Gastrocnemius medialis (tissue), 4 donors: ENCODE measurements around the gene RERE. TPM values are rescaled to one million over a fixed set of nuclear protein-coding genes. Genes with fewer than 3 reads are reported as not detected.

Source experiments
- ATAC-seq, 2 donors: fragments of 150-250 bp; one replicate each; pipeline ENCODE4 v1.9.1; 2016
- DNase-seq, 2 donors: peaks; one replicate each; pipeline ENCODE4 v3.0.0-alpha.2; 2019
- H3K27ac ChIP-seq, 4 donors: fragments of 200-600 bp; sonication (generic); 1 replicate in 1 of 4; 2 replicates in 3 of 4; pipeline ENCODE4 v1.5.1; 2016 to 2018; ENCODE audit warnings: mild to moderate bottlenecking in 2 of 4, moderate library complexity in 1 of 4
- H3K27me3 ChIP-seq, 3 donors: fragments of 200-600 bp; sonication (generic) in 2 of 3; 1 replicate in 1 of 3; 2 replicates in 2 of 3; pipeline versions ENCODE4 v1.5.1 to v1.6.0; 2016 to 2019; ENCODE audit warnings: mild to moderate bottlenecking in 1 of 3, moderate library complexity in 1 of 3
- H3K36me3 ChIP-seq, 2 donors: fragments of 200-600 bp; sonication (generic) in 1 of 2; one replicate each; pipeline ENCODE4 v1.5.1; 2017 to 2018
- H3K4me1 ChIP-seq, 2 donors: fragments of 200-600 bp; sonication (generic) in 1 of 2; one replicate each; pipeline ENCODE4 v1.5.1; 2016 to 2017; ENCODE audit warnings: mild to moderate bottlenecking in 2 of 2
- H3K4me3 ChIP-seq, 4 donors: fragments of 200-600 bp; sonication (generic) in 3 of 4; 1 replicate in 1 of 4; 2 replicates in 3 of 4; pipeline ENCODE4 v1.5.1; 2016 to 2019; ENCODE audit warnings: mild to moderate bottlenecking in 2 of 4
- H3K9me3 ChIP-seq, 3 donors: fragments of 200-600 bp; sonication (generic) in 2 of 3; 1 replicate in 1 of 3; 2 replicates in 2 of 3; pipeline ENCODE4 v1.5.1; 2016 to 2019
- CTCF ChIP-seq, 5 experiments: fragments of 450-650 bp in 3 of 5; fragments of 200-600 bp in 2 of 5; sonication (generic) in 2 of 5; IDR thresholded peaks in 4 of 5; conservative IDR thresholded peaks in 1 of 5; 1 replicate in 4 of 5; 2 replicates in 1 of 5; pipeline ENCODE4 v1.5.1; 2016 to 2019; ENCODE audit warnings: antibody characterized with exemption in 5 of 5, mild to moderate bottlenecking in 3 of 5, moderate library complexity in 3 of 5
- POLR2A ChIP-seq, 2 donors: fragments of 450-650 bp; IDR thresholded peaks; one replicate each; pipeline ENCODE4 v1.6.1; 2017; ENCODE audit warnings: antibody characterized with exemption in 2 of 2, mild to moderate bottlenecking in 2 of 2, moderate library complexity in 2 of 2
- in situ Hi-C, 4 donors: fragments of 200-750 bp; cut with MboI; loops; one replicate each; pipeline versions ENCODE4 v1.15.0 to v1.8.0; 2017; ENCODE audit warnings: low sequenced_read_pairs in 4 of 4
- intact Hi-C: fragments of 100-400 bp; cut with DNase I; formaldehyde crosslinking; loops from one replicate; pipeline ENCODE4 v1.15.1; 2023; ENCODE audit warnings: low total_unique reads
- total RNA-seq, 4 donors: library from RNA; depleted of rRNA; stranded (reverse); fragments of >200 nt; gene quantifications; one replicate each; pipeline versions ENCODE4 v1.1.0 to v1.2.3, GENCODE V29; 2016

RERE gene
- total RNA-seq, 4 donors from 2014 or later = 60.8 to 106 (median 102) TPM

GRCh38 chr1:8752921-8753713, 64.3 kb downstream of the RERE start:
- no peak overlapping the region for H3K4me3 ChIP-seq
- intact Hi-C loops (no loop called here), in situ Hi-C loops (no loop called here)
- no peak for ATAC-seq
- no peaks in the 10 kb centered on the region for H3K27me3 ChIP-seq
- H3K9me3 ChIP-seq = no peaks in the 10 kb centered on the region
- H3K4me1 ChIP-seq = peaks cover 0 to 23% of the 10 kb centered on the region in 2 donors
- TF ChIP-seq POLR2A (IDR thresholded peaks at IDR 0.05) = no peak
- no peak for TF ChIP-seq CTCF (IDR thresholded peaks at IDR 0.05 in 4 of 5, conservative IDR thresholded peaks at IDR 0.05 in 1 of 5)
- H3K36me3 ChIP-seq = no peaks in the 10 kb centered on the region
- H3K27ac ChIP-seq = no peak overlapping the region
- no peak for DNase-seq

GRCh38 chr1:8752411-8752810, 65.0 kb downstream of the RERE start:
- Histone ChIP-seq H3K27me3 (no peaks in the 10 kb centered on the region), H3K36me3 (no peaks in the 10 kb centered on the region), H3K9me3 (no peaks in the 10 kb centered on the region), H3K4me1 (peaks cover 0 to 23% of the 10 kb centered on the region in 2 donors), H3K4me3 (no peak overlapping the region), H3K27ac (no peak overlapping the region)
- no peak for ATAC-seq
- intact Hi-C loops (no loop called here), in situ Hi-C loops (no loop called here)
- DNase-seq = no peak
- TF ChIP-seq CTCF (IDR thresholded peaks at IDR 0.05 in 4 of 5, conservative IDR thresholded peaks at IDR 0.05 in 1 of 5) (no peak), POLR2A (IDR thresholded peaks at IDR 0.05) (no peak)

GRCh38 chr1:8751984-8752383, 65.5 kb downstream of the RERE start:
- H3K4me3 ChIP-seq = no peak overlapping the region
- intact Hi-C loops (no loop called here), in situ Hi-C loops (no loop called here)
- H3K27ac ChIP-seq = no peak overlapping the region
- no peak for ATAC-seq
- no peaks in the 10 kb centered on the region for H3K9me3 ChIP-seq
- H3K4me1 ChIP-seq = peaks cover 0 to 23% of the 10 kb centered on the region in 2 donors
- no peak for TF ChIP-seq POLR2A (IDR thresholded peaks at IDR 0.05)
- no peak for TF ChIP-seq CTCF (IDR thresholded peaks at IDR 0.05 in 4 of 5, conservative IDR thresholded peaks at IDR 0.05 in 1 of 5)
- H3K36me3 ChIP-seq = no peaks in the 10 kb centered on the region
- H3K27me3 ChIP-seq = no peaks in the 10 kb centered on the region
- DNase-seq = no peak

GRCh38 chr1:8747879-8748825, 69.3 kb downstream of the RERE start:
- Histone ChIP-seq H3K36me3 (no peaks in the 10 kb centered on the region), H3K27me3 (no peaks in the 10 kb centered on the region), H3K27ac (no peak overlapping the region), H3K4me3 (no peak overlapping the region), H3K4me1 (no peaks in the 10 kb centered on the region), H3K9me3 (no peaks in the 10 kb centered on the region)
- DNase-seq (no peak), ATAC-seq (no peak)
- in situ Hi-C loops = no loop called here
- TF ChIP-seq POLR2A (IDR thresholded peaks at IDR 0.05) = no peak
- no peak for TF ChIP-seq CTCF (IDR thresholded peaks at IDR 0.05 in 4 of 5, conservative IDR thresholded peaks at IDR 0.05 in 1 of 5)
- intact Hi-C loops = no loop called here
